GM12874 (cell line): ENCODE measurements around the gene MAP3K2.

Experiments used
- CTCF ChIP-seq: IDR thresholded peaks from 2 replicates; pipeline ENCODE4 v1.5.1; 2011; ENCODE audit warnings: low read depth, mild to moderate bottlenecking, control low read depth, low read length, moderate library complexity; ENCODE audit not compliant: insufficient read depth

Gene MAP3K2

DNA sequence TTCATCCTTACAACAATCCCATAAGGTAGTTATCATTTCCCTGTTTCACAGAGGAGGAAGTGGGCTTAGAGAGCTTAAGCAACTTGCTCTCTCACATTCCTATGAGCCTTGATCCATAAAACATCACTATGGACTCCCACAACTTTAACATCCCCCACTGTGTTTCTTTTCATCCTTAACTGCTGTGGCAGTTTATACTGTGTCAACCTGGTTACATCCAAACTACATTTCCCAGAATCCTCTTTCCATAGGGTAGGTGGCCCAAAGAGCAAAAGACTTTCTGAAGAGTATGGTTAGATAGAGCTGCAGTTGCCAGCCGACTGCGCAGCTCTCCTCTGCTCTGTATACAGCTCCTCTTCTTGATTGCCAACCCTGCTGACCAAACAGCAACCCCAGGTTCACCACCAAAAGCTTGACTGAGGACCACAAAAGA, 22.5 kb downstream of the MAP3K2 start:
- no peak for TF ChIP-seq CTCF

DNA sequence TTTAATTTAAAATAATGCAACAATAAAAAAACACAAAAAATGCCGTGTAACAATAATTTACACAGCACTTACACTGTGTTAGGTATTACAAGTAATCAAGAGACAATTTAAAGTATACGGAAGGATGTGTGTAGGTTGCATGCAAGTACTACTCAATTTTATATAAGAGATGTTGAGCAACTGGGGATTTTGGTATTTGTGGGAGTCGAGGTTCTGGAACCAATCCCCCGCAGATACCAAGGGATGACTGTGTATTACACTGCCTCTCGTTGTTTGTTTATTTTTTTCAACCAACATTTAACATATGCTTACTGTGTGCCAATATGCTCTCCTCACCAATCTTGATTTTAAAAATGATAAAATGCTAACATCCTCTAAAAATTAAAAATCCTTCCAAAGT, 24.8 kb downstream of the MAP3K2 start:
- TF ChIP-seq CTCF = no peak

DNA sequence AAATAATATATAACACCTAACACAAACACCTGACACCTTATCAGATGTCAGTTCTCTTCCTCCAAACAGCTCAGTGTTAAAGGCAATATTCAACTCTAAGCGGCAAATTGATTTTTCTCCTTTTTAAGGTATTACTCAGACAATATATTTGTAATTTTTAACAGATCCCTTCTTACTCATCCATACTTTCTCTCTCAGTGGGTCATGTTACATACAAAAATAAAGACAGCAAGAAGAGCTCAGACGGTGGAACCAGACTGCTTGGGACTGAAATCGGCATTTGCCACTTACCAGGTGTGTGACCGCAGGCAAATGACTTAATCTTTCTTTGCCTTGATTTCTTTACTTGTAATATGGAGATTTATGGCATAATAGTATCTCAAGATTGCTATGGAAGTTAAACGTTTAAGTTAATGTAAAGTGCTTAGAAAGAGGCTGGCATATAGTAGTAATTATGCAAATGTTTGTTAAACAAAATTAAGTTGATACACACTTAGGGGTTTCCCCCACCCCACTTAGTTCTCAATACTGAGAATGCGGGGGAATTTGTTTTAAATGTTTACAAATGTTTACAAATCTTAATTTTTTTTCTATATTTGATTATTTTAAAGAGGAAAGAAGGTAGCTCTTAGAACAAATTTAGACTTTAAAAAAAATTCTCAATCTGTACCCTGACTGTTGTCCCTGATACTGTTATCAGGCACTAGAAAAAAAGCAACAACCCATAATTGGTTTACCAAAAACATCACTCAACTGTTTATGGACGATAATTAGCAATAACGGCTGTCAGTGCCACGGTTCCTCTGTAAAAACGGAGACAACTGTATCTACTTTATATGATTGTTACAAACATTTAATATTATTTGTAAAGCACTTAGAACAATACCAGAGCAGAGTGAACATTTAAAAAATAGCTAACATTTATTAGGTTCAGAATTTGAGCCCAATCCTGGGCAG, 25.6 kb downstream of the MAP3K2 start:
- no peak for TF ChIP-seq CTCF

GRCh38 chr2:127360242-127360641, 27.5 kb downstream of the MAP3K2 start:
- no peak for TF ChIP-seq CTCF

GRCh38 chr2:127359520-127359919, 28.3 kb downstream of the MAP3K2 start:
- no peak for TF ChIP-seq CTCF

GRCh38 chr2:127358971-127359370, 28.8 kb downstream of the MAP3K2 start:
- no peak for TF ChIP-seq CTCF

GRCh38 chr2:127358044-127358443, 29.7 kb downstream of the MAP3K2 start:
- no peak for TF ChIP-seq CTCF
